Measurements from ENCODE around the gene NHERF2. TPM values are rescaled to one million over a fixed set of nuclear protein-coding genes. Genes with fewer than 3 reads are reported as not detected.
A peak's percentile ranks its signal among the peaks of the same experiment; 100 is the strongest.

The NHERF2 gene
- total and polyA plus RNA-seq, 9 of the 15 experiments (the other 6 are each of a cell fraction or from before 2014, with no cell fraction given) = 0.15 to 42.0 (median 12.5) TPM

- peak; percentile 100 for TF ChIP-seq ETS1 (conservative IDR thresholded peaks at IDR 0.05; ENCODE audit: control insufficient read depth, low read depth, low read length)
- TF ChIP-seq BCL6 (CRISPR knock-in tag; IDR thresholded peaks at IDR 0.05) = no peak
- TF ChIP-seq CBX1 (IDR thresholded peaks at IDR 0.05; ENCODE audit: low read depth) = peak; percentile 70
- no peak for TF ChIP-seq ZZZ3 (IDR thresholded peaks at IDR 0.05)
- no peak; the same call in 1 of the 2 replicates for TF ChIP-seq PREB (CRISPR knock-in tag; IDR thresholded peaks at IDR 0.05)
- peak; percentile 92 for TF ChIP-seq CBFA2T2 (conservative IDR thresholded peaks at IDR 0.05)
- TF ChIP-seq HDAC1 (IDR thresholded peaks at IDR 0.05) = peak in 1 of 2 experiments; percentile 75; a peak in 2 of 4 replicates
- no peak for TF ChIP-seq ZNF354B (CRISPR knock-in tag; IDR thresholded peaks at IDR 0.05)
- no peak; the same call in 1 of the 2 replicates for TF ChIP-seq SMARCA4 (IDR thresholded peaks at IDR 0.05)
- no peak for TF ChIP-seq MYBL2 (IDR thresholded peaks at IDR 0.05; ENCODE audit: low read depth)
- TF ChIP-seq MYBL2 (CRISPR knock-in tag; IDR thresholded peaks at IDR 0.05; ENCODE audit: borderline replicate concordance) = no peak
- TF ChIP-seq BMI1 (IDR thresholded peaks at IDR 0.05; ENCODE audit: low read length) = no peak
- TF ChIP-seq ZNF644 (tag; IDR thresholded peaks at IDR 0.05; ENCODE audit: low read depth) = peak; percentile 91
- peak; percentile 68; the same call in 1 of the 2 replicates for TF ChIP-seq ZBTB12 (CRISPR knock-in tag; IDR thresholded peaks at IDR 0.05)
- no peak for TF ChIP-seq CREBBP (IDR thresholded peaks at IDR 0.05; ENCODE audit: low read depth, low read length)
- TF ChIP-seq USF2 (CRISPR knock-in tag; IDR thresholded peaks at IDR 0.05) = peak; percentile 100
- TF ChIP-seq KLF6 (CRISPR knock-in tag; IDR thresholded peaks at IDR 0.05; ENCODE audit: borderline replicate concordance) = peak; percentile 57; the same call in 1 of the 2 replicates
- TF ChIP-seq GTF2B (IDR thresholded peaks at IDR 0.05; ENCODE audit: extremely low read depth, insufficient read length) = no peak
Observed at GRCh38 chr16:2047330-2048115, 20.8 kb downstream of the NHERF2 start, which contains the start of the genes NTHL1 and TSC2 (continued).

Measured in K562 (cell line).